Ammon's horn (tissue), 1 donor: ENCODE data around the gene MACROD2.

ENCODE experiments used
- DNase-seq: peaks from one replicate; pipeline ENCODE4 v3.0.0-alpha.2; 2016; ENCODE audit warnings: low spot score

Gene MACROD2

DNA sequence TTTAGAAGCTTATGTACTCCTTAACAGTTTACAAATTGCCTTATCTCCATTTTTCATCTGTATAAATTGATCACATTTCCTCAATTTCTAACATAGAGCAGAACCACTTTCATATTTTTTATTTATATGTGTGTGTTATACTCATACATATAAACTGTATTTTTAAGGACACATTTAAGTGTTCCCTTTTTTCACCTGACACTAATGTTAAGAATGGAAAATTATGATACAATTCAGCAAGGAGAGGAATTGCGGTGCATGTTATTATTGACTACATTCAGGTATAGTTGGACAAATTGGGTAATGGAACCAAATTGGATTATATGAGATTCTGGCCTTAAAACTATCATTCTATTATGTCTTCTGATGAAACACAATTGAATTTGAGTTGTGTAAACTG, 821.2 kb downstream of the MACROD2 start:
- DNase-seq, result no peak

- DNase-seq, result no peak
Measured at GRCh38 chr20:14817101-14817500, 821.8 kb downstream of the MACROD2 start.

GRCh38 chr20:14820771-14821170, 825.5 kb downstream of the MACROD2 start:
- DNase-seq, result peak; percentile 24

- no peak for DNase-seq
Measured at GRCh38 chr20:14821251-14821650, 825.9 kb downstream of the MACROD2 start.

GRCh38 chr20:14824996-14825395, 829.7 kb downstream of the MACROD2 start:
- DNase-seq, result no peak

DNA sequence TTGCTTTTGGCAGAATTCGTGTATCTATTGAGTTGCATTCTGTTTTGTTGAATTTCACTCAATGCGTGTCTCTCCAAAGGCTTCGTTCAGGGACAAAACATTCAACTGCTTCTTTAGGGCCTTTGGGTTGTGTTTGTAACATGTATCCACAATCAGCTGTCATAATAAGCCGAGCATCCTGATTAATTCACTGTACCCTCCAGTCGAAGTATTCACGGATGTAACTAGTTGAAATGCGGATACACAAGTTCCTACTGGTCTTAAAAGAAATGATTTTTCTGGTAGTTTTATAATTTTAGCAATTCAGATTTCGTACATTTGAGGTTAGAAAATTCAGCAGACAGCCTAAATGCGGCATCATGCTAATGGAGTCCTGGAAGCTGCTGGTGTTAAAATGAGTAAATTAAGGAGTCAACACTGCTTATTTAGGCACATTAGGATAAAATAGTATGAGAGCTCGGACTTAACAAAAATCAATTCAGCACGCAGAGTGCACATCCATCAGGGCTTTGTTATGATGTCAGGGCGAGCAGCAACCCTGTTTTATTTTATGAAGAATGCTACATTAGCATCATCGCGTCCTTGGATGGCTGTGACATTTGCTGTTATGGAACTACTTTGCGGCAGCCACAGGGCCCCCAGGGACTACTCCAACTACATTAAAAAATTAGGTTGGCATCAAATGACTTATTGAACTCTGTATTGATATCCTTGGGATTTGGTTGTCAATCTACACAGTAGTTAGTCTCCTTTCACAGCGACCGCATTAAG, 831.4 kb downstream of the MACROD2 start:
- DNase-seq, result peak; percentile 16

GRCh38 chr20:14828459-14828858, 833.1 kb downstream of the MACROD2 start:
- DNase-seq, result no peak

GRCh38 chr20:14829906-14830305, 834.6 kb downstream of the MACROD2 start:
- DNase-seq, result no peak

GRCh38 chr20:14830466-14830865, 835.1 kb downstream of the MACROD2 start:
- no peak for DNase-seq

- no peak for DNase-seq
Measured at GRCh38 chr20:14830899-14831298, 835.6 kb downstream of the MACROD2 start.

- DNase-seq, result no peak
Measured at GRCh38 chr20:14832630-14833029, 837.3 kb downstream of the MACROD2 start.

GRCh38 chr20:14838663-14839628, 843.6 kb downstream of the MACROD2 start:
- no peak for DNase-seq

DNA sequence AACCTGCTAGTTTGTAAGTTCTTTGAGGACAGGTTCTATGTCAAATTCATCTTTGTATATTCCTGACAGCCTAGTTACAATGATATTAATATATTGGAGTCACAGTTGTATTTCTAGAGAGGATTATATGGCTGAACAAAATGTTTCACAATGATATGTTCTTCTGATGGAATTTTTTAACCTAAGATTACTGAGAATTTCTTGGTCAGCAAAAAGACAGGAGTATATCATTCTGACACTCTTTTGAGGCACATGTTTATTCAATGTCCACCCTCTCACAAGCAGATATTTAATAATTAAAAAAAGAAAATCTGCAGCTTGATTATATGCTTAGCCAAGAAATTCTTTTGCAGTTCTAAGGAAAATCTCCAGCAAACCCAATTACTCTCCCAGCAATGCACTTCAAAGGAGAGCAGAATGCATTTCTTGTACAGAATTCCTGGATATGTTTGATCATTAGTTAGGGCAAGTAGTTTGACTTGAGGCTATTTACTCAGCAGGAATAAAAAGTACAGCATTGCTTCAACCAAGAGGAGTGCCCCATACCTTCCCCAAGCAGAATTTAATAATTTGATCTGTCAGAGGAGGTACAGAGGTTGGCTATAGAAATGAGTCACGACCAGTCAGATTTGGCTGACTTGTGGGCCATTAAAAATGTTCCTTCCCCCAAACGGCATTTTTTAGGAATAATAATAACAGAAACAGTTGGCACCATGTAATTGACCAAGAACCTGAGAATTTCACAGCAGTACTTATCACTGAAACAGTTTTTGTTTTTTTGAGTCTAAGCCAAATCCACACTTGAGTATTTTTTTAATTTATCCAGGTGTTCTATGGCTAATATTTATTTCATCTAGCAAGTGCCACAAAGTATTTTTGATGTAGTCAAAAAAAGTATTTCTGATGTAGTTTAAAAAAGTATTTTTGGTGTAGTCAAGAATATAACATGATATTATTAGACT, 850.2 kb downstream of the MACROD2 start:
- DNase-seq, result no peak

GRCh38 chr20:14848806-14849205, 853.5 kb downstream of the MACROD2 start:
- DNase-seq, result no peak

- DNase-seq, result no peak
Measured at GRCh38 chr20:14853079-14853478, 857.8 kb downstream of the MACROD2 start.

- no peak for DNase-seq
Measured at GRCh38 chr20:14855171-14855570, 859.9 kb downstream of the MACROD2 start.

- no peak for DNase-seq
Measured at GRCh38 chr20:14859627-14860026, 864.3 kb downstream of the MACROD2 start.

GRCh38 chr20:14860410-14860814, 865.1 kb downstream of the MACROD2 start:
- peak; percentile 6 for DNase-seq

GRCh38 chr20:14861028-14861699, 865.8 kb downstream of the MACROD2 start:
- DNase-seq, result no peak

- DNase-seq, result no peak
Measured at GRCh38 chr20:14865169-14865568, 869.9 kb downstream of the MACROD2 start.

DNA sequence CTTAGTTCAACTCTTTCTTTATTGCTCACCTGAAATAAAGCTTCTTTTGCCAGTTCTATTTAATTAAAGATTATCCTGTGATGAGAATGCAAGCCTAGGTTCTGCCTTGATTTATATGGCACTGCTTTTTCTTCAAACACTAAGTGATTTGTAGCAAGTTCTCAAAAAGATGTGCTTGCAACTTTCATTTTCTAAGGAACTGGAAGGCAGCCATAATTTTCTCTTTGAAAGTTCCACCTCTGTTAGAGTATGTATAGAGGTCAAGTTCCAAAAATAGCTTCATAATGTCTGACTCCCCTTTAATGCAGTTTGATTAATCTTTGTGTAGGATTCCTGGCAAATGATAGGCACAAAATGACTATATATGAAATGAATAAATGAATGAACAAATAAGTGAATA, 870.4 kb downstream of the MACROD2 start:
- DNase-seq, result no peak
